Hepatocyte (in vitro differentiated cells): ENCODE data around the gene UNC119.

Source experiments
- EZH2phosphoT487 ChIP-seq: fragments of 200-600 bp; sonication (generic); IDR thresholded peaks from one replicate; pipeline ENCODE4 v1.6.1; 2018; ENCODE audit warnings: antibody characterized with exemption, mild to moderate bottlenecking, low read depth, moderate library complexity; ENCODE audit not compliant: unreplicated experiment, severe bottlenecking
- TF ChIP-seq, protein P1 (sequence below): fragments of 200-600 bp; sonication (generic); IDR thresholded peaks from 2 replicates; pipeline ENCODE4 v1.5.1; 2016; ENCODE audit warnings: antibody characterized with exemption, mild to moderate bottlenecking; ENCODE audit not compliant: poor library complexity

DNA sequence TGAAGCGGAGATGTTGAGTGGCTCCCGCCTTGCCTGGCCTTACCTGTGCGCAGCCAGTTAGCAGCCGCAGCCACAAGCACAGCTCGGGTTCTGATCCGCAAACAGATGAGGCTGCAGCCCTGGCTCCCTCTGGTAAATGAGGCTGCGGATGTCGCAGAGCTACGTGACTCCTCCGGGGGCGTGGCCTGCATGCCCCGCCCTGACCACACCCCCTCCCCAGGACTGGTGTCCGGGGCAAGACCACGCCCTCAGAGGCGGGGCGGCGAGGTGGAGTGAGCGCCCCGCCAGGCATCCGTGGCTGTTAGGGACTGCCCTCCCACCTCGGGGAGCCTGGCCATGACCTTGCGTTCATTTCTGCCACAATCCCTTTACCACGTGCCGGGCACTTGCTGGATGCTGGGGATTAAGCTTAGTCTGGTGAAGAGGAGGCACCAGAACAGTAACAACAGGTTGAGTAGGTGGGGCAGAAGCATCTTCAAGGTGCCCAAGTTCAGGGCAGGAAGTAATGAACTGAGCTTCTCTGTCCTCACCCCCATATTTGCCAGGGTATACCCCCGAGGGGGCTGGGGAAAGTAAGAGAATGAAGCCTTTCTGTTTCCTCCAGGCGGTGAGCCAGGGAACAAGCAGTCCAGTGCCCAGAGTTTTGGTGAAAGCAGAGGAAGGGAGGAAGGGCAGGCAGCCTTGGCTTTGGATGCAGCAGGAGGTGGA lies 24.5 kb upstream of the UNC119 start, which contains the start of gene ALDOC:
- TF ChIP-seq, protein P1, sequence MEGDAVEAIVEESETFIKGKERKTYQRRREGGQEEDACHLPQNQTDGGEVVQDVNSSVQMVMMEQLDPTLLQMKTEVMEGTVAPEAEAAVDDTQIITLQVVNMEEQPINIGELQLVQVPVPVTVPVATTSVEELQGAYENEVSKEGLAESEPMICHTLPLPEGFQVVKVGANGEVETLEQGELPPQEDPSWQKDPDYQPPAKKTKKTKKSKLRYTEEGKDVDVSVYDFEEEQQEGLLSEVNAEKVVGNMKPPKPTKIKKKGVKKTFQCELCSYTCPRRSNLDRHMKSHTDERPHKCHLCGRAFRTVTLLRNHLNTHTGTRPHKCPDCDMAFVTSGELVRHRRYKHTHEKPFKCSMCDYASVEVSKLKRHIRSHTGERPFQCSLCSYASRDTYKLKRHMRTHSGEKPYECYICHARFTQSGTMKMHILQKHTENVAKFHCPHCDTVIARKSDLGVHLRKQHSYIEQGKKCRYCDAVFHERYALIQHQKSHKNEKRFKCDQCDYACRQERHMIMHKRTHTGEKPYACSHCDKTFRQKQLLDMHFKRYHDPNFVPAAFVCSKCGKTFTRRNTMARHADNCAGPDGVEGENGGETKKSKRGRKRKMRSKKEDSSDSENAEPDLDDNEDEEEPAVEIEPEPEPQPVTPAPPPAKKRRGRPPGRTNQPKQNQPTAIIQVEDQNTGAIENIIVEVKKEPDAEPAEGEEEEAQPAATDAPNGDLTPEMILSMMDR, result no peak
- no peak for TF ChIP-seq EZH2phosphoT487
